Measurements from ENCODE around the gene ACAP3.

ACAP3 gene

DNA sequence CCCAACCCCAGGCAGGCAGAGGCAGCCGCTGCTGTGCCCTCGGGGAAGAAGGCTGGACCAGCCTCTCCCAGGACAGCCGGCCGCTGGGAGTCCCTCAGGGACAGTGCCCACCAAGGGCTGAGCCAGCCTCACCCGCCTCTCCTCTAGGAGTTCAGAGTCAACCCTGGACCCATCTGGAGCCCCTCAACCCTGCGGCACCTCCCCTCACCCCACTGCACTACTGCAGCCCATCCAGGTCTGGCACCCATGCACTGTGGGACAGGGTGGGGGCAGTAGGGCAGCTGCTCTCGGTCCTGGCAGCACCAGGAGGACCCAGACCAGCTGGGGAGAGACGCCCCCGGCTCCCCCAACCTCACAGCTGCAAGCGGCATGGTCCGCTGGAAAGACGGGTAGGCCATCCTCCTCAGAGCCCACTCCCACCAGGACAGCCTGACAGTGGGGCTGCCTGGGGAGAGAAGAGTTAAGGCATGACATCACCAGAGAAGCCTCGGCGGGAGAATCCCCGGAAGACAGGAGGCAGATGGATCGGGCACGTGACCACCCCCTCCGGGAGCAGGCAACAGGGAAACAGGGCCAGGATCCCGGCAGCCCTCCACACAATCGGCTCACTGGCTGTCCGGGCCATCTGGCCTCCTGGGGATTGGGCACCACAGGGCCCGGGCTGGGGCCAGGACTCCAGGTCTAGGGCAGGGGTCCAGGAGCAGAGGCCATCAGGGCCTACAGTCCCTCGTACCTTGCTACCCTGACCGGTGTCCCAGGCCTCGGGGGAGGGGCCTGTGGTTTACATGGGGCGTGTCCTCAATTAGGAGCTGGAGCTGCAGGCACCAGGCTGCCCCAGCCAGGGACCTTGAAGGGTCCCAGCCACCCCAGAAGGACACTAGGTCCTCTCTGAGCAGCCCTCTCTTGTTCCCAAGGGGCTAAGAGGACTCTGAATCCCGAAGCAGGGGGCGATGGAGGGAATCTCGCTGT lies 3.1 kb downstream of the ACAP3 start:
- peak overlapping the region; percentile 66 for H3K4me3 ChIP-seq (ENCODE audit: low read depth, low read length)
- DNase-seq (ENCODE audit: low read depth): no peak
- TF ChIP-seq CTCF (IDR thresholded peaks at IDR 0.05; ENCODE audit: control insufficient read depth, extremely low read depth, insufficient read depth): no peak

GRCh38 chr1:1303736-1304135 lies 4.0 kb downstream of the ACAP3 start:
- no peak for TF ChIP-seq CTCF (IDR thresholded peaks at IDR 0.05; ENCODE audit: control insufficient read depth, extremely low read depth, insufficient read depth)
- no peak overlapping the region for H3K4me3 ChIP-seq (ENCODE audit: low read depth, low read length)
- no peak for DNase-seq (ENCODE audit: low read depth)

DNA sequence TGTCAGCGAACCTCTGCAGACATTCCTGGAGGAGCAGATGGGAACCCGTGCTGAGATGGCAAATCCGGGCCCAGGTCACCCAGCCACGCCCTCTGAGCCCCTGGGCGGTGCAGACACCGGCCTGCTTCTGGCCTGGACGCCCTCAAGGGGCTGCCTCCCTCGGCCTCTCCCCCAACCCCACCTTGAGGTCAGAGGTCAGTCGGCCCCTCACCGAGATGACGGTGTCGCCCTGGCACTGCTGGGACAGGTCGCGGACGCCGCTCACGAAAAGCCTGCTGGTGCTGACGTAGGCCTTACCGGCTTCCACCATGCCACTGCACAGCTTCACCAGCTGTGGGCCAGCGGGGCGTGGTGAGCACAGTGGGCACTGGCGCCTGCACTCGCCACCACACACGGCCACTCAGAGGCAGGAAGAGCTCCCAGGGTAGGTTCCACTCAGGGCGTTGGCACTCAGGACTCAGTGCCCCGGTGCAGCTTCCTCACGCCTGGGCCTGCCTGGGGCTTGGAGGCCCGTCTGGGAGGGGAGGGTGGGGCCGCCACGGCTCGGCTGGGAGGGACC lies 4.7 kb downstream of the ACAP3 start:
- no peak overlapping the region for H3K4me3 ChIP-seq (ENCODE audit: low read depth, low read length)
- TF ChIP-seq CTCF (IDR thresholded peaks at IDR 0.05; ENCODE audit: control insufficient read depth, extremely low read depth, insufficient read depth): no peak
- no peak for DNase-seq (ENCODE audit: low read depth)

GRCh38 chr1:1302006-1302430 lies 5.7 kb downstream of the ACAP3 start:
- TF ChIP-seq CTCF (IDR thresholded peaks at IDR 0.05; ENCODE audit: control insufficient read depth, extremely low read depth, insufficient read depth): peak; percentile 42
- no peak overlapping the region for H3K4me3 ChIP-seq (ENCODE audit: low read depth, low read length)
- no peak for DNase-seq (ENCODE audit: low read depth)

- no peak overlapping the region for H3K4me3 ChIP-seq (ENCODE audit: low read depth, low read length)
- TF ChIP-seq CTCF (IDR thresholded peaks at IDR 0.05; ENCODE audit: control insufficient read depth, extremely low read depth, insufficient read depth): no peak
- DNase-seq (ENCODE audit: low read depth): no peak
Measured at GRCh38 chr1:1300352-1300739, 7.4 kb downstream of the ACAP3 start.

DNA sequence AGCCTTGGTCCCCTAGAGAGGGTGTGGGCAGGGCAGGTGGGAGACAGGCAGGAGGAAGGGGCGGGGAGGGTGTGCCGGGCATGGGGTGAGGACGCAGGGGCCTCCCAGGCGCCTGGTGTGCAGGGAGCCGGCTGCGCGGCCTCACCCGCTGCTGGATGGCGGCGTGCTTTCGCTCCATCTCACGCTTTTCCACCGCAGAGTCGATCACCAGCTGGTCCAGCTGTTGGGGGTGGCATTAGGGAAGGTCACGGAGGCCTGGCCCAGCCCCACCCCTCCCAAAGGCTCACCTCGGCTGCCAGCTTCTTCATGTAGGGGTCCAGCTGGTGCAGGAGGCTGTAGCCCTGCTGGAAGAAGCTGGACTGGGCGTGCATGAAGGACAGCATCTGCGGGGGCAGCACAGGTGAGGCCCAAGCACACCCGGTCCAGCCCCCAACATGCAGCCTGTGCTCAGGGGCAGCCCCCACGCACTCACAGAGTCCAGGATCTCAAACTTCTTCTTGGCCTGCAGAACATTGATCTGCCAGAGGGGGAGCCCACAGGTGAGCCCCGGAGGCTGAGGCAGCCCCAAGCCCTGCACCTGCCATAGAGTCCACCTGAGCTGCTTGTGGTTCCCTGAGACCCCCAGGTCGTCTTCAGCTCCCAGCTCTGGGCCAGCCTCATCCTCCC lies 7.9 kb downstream of the ACAP3 start:
- 0 out of 2 replicates have a peak, but pooled peaks have one; percentile 11 for TF ChIP-seq CTCF (IDR thresholded peaks at IDR 0.05; ENCODE audit: control insufficient read depth, extremely low read depth, insufficient read depth)
- DNase-seq (ENCODE audit: low read depth): no peak
- no peak overlapping the region for H3K4me3 ChIP-seq (ENCODE audit: low read depth, low read length)
